NCI-H1105 treated with DMSO at 0.1 percent for 48 hours (cell line): ENCODE results near the gene VSTM5.
"Not testable (repeated sequence)": the region's sequence is repeated elsewhere in the genome, so short reads cannot be mapped to it uniquely, and the experiment has no call there.

ENCODE experiments used
- DNase-seq: peaks from one replicate; lab custom pipeline; 2025; lab: John Stamatoyannopoulos, UW

VSTM5 gene

DNA sequence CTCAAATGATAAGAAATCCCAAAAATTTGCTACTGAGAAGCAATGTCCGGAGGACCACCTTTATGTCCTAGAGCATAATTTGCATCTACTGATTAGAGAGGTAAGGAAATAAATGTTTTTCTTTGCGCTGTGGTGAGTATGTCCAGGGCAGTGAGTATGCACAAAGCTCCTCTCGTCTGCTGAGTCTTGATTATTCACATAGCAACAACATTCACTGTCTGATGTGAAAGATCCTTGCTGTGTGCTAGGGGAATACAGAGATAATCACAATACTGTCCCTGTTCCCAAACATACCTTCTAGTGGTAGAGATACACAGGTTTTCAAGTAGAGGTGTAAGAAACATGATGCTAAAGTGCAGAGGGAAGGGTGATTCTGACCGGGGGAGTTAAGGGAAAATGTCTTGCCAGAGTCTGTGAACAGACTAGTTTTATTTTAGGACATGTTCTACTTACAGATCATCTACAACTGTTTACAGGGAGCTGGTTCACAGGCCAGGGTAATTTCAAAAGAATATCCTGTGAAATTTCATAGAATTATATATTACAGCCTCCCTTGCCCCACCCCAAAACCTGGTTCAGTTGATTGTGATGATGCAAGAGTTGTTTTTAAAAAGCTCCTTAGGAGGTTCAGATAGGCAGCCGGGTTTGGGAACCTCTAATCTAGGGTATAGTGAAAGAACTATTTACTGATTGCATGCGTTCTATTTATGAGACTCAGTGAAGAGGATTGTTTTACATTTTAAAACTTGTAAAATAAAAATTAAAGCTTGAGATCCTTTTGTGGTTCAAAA is 53.8 kb downstream of the VSTM5 start:
- DNase-seq: no peak

DNA sequence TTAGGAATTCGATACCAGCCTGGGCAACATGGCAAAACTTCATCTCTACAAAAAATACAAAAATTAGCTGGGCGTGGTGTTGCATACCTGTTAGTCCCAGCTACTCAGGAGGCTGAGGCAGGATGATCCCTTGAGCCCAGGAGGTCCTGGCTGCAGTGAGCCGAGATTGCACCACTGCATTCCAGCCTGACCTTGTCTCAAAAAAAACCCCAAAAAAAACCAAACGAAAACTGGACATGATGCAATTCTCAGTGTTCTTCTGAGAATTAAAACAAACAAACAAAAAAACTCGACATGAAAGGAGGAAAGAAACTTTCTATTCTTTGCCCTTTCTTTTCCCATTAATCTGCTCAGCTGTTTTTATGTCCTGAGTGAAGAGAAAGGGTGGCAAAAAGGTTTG is 58.9 kb downstream of the VSTM5 start:
- no peak for DNase-seq

- DNase-seq: no peak
Measured at GRCh38 chr11:93784935-93785360, 65.5 kb downstream of the VSTM5 start.

DNA sequence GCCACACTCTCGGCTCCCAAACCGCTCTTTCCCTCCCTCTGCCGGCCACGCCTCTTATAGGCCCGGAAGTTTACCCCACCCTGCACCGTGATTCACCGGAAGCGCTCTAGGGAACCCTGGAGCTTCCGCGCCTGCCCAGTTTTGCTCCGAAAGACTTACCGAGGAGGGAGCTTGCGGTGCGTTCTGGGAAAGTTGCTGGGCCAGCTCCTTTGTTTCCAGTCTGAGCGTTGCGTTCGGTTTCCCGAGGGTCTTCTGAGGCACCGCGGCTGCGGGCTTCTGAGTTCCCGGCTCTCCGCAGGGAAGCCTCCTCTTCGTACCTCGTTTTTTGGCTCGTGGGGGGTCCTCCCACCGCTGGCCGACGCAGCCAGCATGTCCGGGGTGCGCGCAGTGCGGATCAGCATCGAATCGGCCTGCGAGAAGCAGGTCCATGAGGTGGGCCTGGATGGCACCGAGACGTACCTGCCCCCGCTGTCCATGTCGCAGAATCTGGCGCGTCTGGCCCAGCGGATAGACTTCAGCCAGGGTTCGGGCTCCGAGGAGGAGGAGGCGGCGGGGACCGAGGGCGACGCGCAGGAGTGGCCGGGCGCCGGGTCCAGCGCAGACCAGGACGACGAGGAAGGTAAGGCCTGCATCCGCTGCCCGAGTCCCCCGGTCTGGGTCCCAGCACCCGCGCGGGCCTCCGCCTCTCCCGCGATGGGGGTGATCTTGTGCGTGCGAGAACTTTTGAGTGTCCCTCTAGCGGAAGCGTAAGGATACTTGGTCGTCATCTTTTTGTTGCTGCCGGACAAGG is 66.1 kb downstream of the VSTM5 start, which contains the start of gene MED17:
TSS of gene MED17 (plus strand) at position 138 of the 790 bp plus-strand sequence. CDS start at position 370, 232 bp downstream.
- DNase-seq: peak; percentile 94

- DNase-seq: no peak
Measured at GRCh38 chr11:93783765-93784144, 66.7 kb downstream of the VSTM5 start.

DNA sequence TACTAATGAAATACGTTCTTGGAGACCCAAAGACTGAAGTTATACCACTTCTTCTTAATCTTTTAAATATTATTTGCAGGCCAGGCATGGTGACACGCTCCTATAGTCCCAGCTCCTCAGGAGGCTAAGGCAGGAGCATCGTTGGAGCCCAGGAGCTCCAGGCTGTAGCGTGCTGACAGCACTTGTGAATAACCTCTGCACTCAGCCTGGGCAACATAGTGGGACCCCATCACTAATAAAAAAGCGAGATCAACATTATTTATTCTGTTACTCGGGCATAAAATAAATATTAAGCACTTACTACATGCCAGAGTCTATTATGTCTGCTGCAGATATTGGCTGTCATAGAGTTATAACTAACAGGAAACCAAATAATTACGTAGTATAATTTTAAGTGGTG is 67.1 kb downstream of the VSTM5 start:
- DNase-seq: no peak

- no peak for DNase-seq
Measured at GRCh38 chr11:93775289-93775688, 75.1 kb downstream of the VSTM5 start.

DNA sequence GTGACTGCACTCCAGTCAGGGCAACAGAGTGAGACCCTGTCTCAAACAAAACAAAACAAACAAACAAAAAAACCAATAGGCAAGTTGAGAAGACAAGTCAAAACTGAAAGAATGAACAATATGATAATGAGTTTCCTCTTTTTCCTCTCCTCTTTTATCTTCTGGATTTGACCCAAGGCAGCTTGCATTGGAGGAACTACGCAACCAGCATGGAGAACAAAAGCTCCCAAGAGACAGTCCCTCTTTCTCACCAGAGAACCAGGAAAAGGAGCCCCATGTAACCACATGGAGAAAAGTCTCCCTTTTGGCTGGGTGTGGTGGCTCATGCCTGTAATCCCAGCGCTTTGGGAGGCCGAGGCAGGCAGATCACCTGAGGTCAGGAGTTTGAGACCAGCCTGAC is 75.9 kb downstream of the VSTM5 start:
- not testable (repeated sequence) for DNase-seq

- DNase-seq: no peak
Measured at GRCh38 chr11:93773601-93774200, 76.7 kb downstream of the VSTM5 start.

DNA sequence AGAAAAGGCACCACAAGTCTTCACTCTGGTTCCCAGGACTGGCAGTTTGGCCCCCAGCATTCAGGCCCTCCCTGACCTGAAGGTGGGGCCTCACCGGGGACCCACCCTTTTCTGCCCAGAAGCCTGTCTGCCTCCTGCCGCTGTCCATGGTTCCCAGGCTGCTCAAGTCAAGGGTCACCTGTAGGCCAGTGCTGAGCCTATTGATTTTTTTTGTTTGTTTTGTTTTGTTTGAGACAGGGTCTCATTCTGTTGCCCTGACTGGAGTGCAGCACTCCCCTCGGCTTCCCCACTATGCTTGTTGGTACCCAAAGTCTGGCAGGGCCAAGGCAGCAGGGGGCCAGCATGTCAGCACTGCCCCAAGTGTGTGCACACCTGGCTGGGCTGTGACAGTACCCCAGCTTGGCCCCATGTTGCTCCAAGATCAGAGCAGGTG is 77.4 kb downstream of the VSTM5 start:
- DNase-seq: no peak

DNA sequence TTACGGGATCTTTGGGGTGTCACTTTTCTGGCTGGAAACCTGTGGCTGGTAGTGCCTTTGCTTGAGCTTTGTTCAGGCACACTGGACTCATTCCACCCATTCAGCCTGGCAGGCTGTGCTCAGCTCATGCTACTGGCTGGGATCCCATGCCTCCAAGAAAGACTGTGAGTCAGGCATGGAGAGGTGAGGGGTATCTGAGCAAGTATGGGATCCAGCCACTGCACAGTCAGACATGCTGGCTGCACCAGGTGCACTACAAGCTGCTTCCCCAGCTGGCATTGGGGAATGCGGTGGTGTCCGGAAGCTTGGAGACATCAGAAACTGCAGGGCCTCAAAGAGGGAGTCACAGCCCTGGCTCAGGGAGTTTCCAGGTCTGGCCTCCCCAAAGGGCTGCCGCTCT is 78.3 kb downstream of the VSTM5 start:
- no peak for DNase-seq

DNA sequence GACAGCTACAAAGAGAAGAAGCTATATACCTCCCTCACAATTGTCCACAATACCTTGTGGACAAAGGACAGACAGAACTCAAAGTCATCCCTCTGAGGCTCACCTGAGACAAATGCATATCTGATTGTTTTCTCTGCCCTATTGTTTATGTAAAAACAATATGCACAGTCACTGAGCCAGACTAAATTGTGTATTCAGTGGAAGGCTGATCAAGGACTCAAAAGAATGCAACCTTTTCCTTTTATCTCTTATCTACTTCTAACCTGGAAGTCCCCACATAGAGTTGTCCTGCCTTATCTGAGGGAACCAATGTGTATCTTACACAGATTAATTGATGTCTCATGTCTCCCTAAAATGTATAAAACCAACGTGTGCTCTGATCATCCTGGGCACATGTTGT is 80.3 kb downstream of the VSTM5 start:
- no peak for DNase-seq
